ENCODE data around the gene FAM120B.

GRCh38 chr6:170347975-170348374 lies 41.4 kb downstream of the FAM120B start:
- no peak for TF ChIP-seq POLR2AphosphoS5 (IDR thresholded peaks at IDR 0.05; ENCODE audit: low read depth)
- TF ChIP-seq CTCF (IDR thresholded peaks at IDR 0.05; ENCODE audit: insufficient read depth, low read length), result no peak
- TF ChIP-seq, protein P1, sequence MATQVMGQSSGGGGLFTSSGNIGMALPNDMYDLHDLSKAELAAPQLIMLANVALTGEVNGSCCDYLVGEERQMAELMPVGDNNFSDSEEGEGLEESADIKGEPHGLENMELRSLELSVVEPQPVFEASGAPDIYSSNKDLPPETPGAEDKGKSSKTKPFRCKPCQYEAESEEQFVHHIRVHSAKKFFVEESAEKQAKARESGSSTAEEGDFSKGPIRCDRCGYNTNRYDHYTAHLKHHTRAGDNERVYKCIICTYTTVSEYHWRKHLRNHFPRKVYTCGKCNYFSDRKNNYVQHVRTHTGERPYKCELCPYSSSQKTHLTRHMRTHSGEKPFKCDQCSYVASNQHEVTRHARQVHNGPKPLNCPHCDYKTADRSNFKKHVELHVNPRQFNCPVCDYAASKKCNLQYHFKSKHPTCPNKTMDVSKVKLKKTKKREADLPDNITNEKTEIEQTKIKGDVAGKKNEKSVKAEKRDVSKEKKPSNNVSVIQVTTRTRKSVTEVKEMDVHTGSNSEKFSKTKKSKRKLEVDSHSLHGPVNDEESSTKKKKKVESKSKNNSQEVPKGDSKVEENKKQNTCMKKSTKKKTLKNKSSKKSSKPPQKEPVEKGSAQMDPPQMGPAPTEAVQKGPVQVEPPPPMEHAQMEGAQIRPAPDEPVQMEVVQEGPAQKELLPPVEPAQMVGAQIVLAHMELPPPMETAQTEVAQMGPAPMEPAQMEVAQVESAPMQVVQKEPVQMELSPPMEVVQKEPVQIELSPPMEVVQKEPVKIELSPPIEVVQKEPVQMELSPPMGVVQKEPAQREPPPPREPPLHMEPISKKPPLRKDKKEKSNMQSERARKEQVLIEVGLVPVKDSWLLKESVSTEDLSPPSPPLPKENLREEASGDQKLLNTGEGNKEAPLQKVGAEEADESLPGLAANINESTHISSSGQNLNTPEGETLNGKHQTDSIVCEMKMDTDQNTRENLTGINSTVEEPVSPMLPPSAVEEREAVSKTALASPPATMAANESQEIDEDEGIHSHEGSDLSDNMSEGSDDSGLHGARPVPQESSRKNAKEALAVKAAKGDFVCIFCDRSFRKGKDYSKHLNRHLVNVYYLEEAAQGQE (IDR thresholded peaks at IDR 0.05; ENCODE audit: insufficient replicate concordance, low read depth), result no peak
- TF ChIP-seq GABPA (IDR thresholded peaks at IDR 0.05; ENCODE audit: low read depth), result no peak
- no peak for TF ChIP-seq SPI1 (IDR thresholded peaks at IDR 0.05; ENCODE audit: borderline replicate concordance, low read depth)

Data from HL-60 (cell line).